GM12874 (cell line): ENCODE results near the gene PBX4.

Experiments
- CTCF ChIP-seq: IDR thresholded peaks from 2 replicates; pipeline ENCODE4 v1.5.1; 2011; ENCODE audit warnings: low read depth, mild to moderate bottlenecking, control low read depth, low read length, moderate library complexity; ENCODE audit not compliant: insufficient read depth

Gene PBX4

GRCh38 chr19:19571071-19571786, 47.3 kb downstream of the PBX4 start:
- no peak for TF ChIP-seq CTCF

GRCh38 chr19:19570571-19570970, 47.9 kb downstream of the PBX4 start:
- TF ChIP-seq CTCF, result no peak

- no peak for TF ChIP-seq CTCF
Observed at GRCh38 chr19:19568802-19569756, 49.4 kb downstream of the PBX4 start.

- no peak for TF ChIP-seq CTCF
Observed at GRCh38 chr19:19567391-19567790, 51.1 kb downstream of the PBX4 start.

- TF ChIP-seq CTCF, result no peak
Observed at GRCh38 chr19:19566306-19566705, 52.2 kb downstream of the PBX4 start.

GRCh38 chr19:19563348-19563848, 55.1 kb downstream of the PBX4 start:
- no peak for TF ChIP-seq CTCF

- 0 out of 2 replicates have a peak, but pooled peaks have one; percentile 8 for TF ChIP-seq CTCF
Observed at GRCh38 chr19:19562665-19563347, 55.7 kb downstream of the PBX4 start.
